MCF 10A (cell line): ENCODE measurements around the gene SAMD14. TPM values are rescaled to one million over a fixed set of nuclear protein-coding genes. Genes with fewer than 3 reads are reported as not detected.

Source experiments
- BruUV-seq: library from RNA; stranded (reverse); fragments of 400-500 nt; replicated peaks from 2 replicates; lab custom pipeline; 2021; lab: Mats Ljungman, UMichigan
- CTCF ChIA-PET: fragments of 300-600 bp; sonication (Branson Sonifier 250); formaldehyde crosslinking; extraction: SDS; loops from one replicate; lab custom pipeline; 2021; ENCODE audit warnings: antibody characterized with exemption, inconsistent platforms; lab: Yijun Ruan, JAX
- POLR2A ChIA-PET: fragments of 300-600, 350-650 bp; sonication (Branson Sonifier 250); formaldehyde crosslinking; extraction: SDS; loops from one replicate; lab custom pipeline; 2020; ENCODE audit warnings: antibody characterized with exemption, inconsistent platforms; lab: Yijun Ruan, JAX
- DNase-seq: peaks from one replicate; pipeline ENCODE4 v3.0.0-alpha.2; 2018; ENCODE audit not compliant: unreplicated experiment
- H3K27ac Mint-ChIP-seq: one replicate; pipeline ENCODE4 v1.8.0; 2022; ENCODE audit warnings: mild to moderate bottlenecking, low read depth, mixed read lengths; ENCODE audit not compliant: unreplicated experiment
- H3K27me3 Mint-ChIP-seq: one replicate; pipeline ENCODE4 v1.8.0; 2022; ENCODE audit warnings: mixed read lengths; ENCODE audit not compliant: insufficient read depth, unreplicated experiment
- H3K36me3 Mint-ChIP-seq: one replicate; pipeline ENCODE4 v1.8.0; 2022; ENCODE audit warnings: mild to moderate bottlenecking, moderate library complexity, mixed read lengths; ENCODE audit not compliant: insufficient read depth, unreplicated experiment
- H3K4me1 Mint-ChIP-seq: one replicate; pipeline ENCODE4 v1.8.0; 2022; ENCODE audit warnings: mixed read lengths; ENCODE audit not compliant: insufficient read depth, unreplicated experiment
- H3K4me3 Mint-ChIP-seq: one replicate; pipeline ENCODE4 v1.8.0; 2022; ENCODE audit warnings: mild to moderate bottlenecking, moderate library complexity, mixed read lengths; ENCODE audit not compliant: unreplicated experiment
- H3K9me3 Mint-ChIP-seq: one replicate; pipeline ENCODE4 v1.8.0; 2022; ENCODE audit warnings: mixed read lengths; ENCODE audit not compliant: unreplicated experiment
- CTCF ChIP-seq: fragments of 200-600 bp; IDR thresholded peaks from one replicate; pipeline ENCODE4 v1.8.0; 2022; ENCODE audit warnings: antibody characterized with exemption, mild to moderate bottlenecking; ENCODE audit not compliant: unreplicated experiment
- intact Hi-C: fragments of 100-400 bp; cut with micrococcal nuclease; formaldehyde crosslinking; loops from 2 replicates; pipeline ENCODE4 v1.14.1; 2022
- total RNA-seq: library from RNA; stranded (reverse); gene quantifications from 2 replicates; pipeline ENCODE4 v1.2.3, GENCODE V29; 2022

Gene SAMD14
- total RNA-seq, 1 experiment from 2014 or later, result 0.09 TPM

- peaks cover 71% of the 10 kb centered on the region for H3K36me3 Mint-ChIP-seq
- H3K4me3 Mint-ChIP-seq, result no peak overlapping the region
- H3K27ac Mint-ChIP-seq, result peak overlapping the region; percentile 88
- ChIA-PET CTCF (interaction anchor here (0.7 to 5.6 kb wide), 11 partner anchors 10 to 206 kb away, joined by 3 to 79 read pairs (median 16); no protein-coding TSS in a partner anchor), POLR2A (interaction anchor here (0.7 to 6.2 kb wide), 7 partner anchors 17 to 64 kb away, joined by 4 to 77 read pairs (median 9); partner anchors contain the start of genes ITGA3 and PPP1R9B)
- intact Hi-C loops, result no loop called here
- peaks cover 24% of the 10 kb centered on the region for H3K4me1 Mint-ChIP-seq
- DNase-seq, result no peak
- BruUV-seq, result no TSS peak
- no peak for TF ChIP-seq CTCF
- no peaks in the 10 kb centered on the region for H3K9me3 Mint-ChIP-seq
- no peaks in the 10 kb centered on the region for H3K27me3 Mint-ChIP-seq
Observed at GRCh38 chr17:50090971-50091917, 38.7 kb downstream of the SAMD14 start.

GRCh38 chr17:50090071-50090470 is 39.9 kb downstream of the SAMD14 start:
- Mint-ChIP-seq H3K27me3 (no peaks in the 10 kb centered on the region), H3K36me3 (peaks cover 72% of the 10 kb centered on the region)

GRCh38 chr17:50088952-50089825 is 40.8 kb downstream of the SAMD14 start:
- no peak overlapping the region for H3K27ac Mint-ChIP-seq
- BruUV-seq, result no TSS peak

More at GRCh38 chr17:50090071-50090470, 39.9 kb downstream of the SAMD14 start:
- BruUV-seq, result TSS peak; percentile 66
- ChIA-PET CTCF (interaction anchor here (0.6 to 5.6 kb wide), 3 partner anchors 8 to 308 kb away, joined by 4 to 54 read pairs (median 4); no protein-coding TSS in a partner anchor), POLR2A (interaction anchor here (1.0 to 6.2 kb wide), 3 partner anchors 16 to 58 kb away, joined by 3 to 77 read pairs (median 7); partner anchors contain the start of gene ITGA3)
- no peak overlapping the region for H3K4me3 Mint-ChIP-seq
- H3K9me3 Mint-ChIP-seq, result no peaks in the 10 kb centered on the region
- intact Hi-C loops, result no loop called here
- no peak overlapping the region for H3K27ac Mint-ChIP-seq
- TF ChIP-seq CTCF, result no peak
- DNase-seq, result no peak
- H3K4me1 Mint-ChIP-seq, result peaks cover 15% of the 10 kb centered on the region

More at GRCh38 chr17:50088952-50089825, 40.8 kb downstream of the SAMD14 start:
- ChIA-PET CTCF (interaction anchor here (2.3 to 5.6 kb wide), 3 partner anchors 11 to 62 kb away, joined by 21 to 54 read pairs (median 30); no protein-coding TSS in a partner anchor), POLR2A (interaction anchor here (1.0 to 6.2 kb wide), 2 partner anchors 34 to 59 kb away, joined by 3 to 77 read pairs; partner anchors contain the start of gene ITGA3)
- H3K4me3 Mint-ChIP-seq, result no peak overlapping the region
- DNase-seq, result no peak
- H3K27me3 Mint-ChIP-seq, result no peaks in the 10 kb centered on the region
- peaks cover 7% of the 10 kb centered on the region for H3K4me1 Mint-ChIP-seq
- intact Hi-C loops, result no loop called here
- no peaks in the 10 kb centered on the region for H3K9me3 Mint-ChIP-seq
- H3K36me3 Mint-ChIP-seq, result peaks cover 73% of the 10 kb centered on the region
- no peak for TF ChIP-seq CTCF
